ENCODE results near the gene ZEB1. TPM values are rescaled to one million over a fixed set of nuclear protein-coding genes. Genes with fewer than 3 reads are reported as not detected.

Gene ZEB1
- total and polyA plus RNA-seq, 2 of the 4 experiments (the other 2 are of a cell fraction): 23.7 to 108 TPM

- in situ Hi-C loops (cut with MboI; ENCODE audit: low sequenced_read_pairs) (no loop called here), intact Hi-C loops (cut with micrococcal nuclease) (no loop called here), dilution Hi-C loops (cut with HindIII; ENCODE audit: low sequenced_read_pairs, unreplicated experiment) (no loop called here)
- Histone ChIP-seq H4K5ac (ENCODE audit: low read depth, low read length) (no peak overlapping the region), H3K4ac (ENCODE audit: low read depth, low read length) (no peak overlapping the region), H3K56ac (ENCODE audit: extremely low read depth, insufficient read depth, low read length) (no peak overlapping the region), H2BK20ac (ENCODE audit: low read depth, low read length) (no peak overlapping the region), H4K8ac (ENCODE audit: low read depth in 2 of 2, low read length in 2 of 2) (no peak overlapping the region), H3K4me3 (ENCODE audit: insufficient read depth, low read depth, low read length) (no peak overlapping the region), H2AK9ac (replicated peaks; ENCODE audit: low read depth, low read length, poor library complexity) (no peak overlapping the region), H4K91ac (ENCODE audit: insufficient read depth, low read depth, low read length) (no peak overlapping the region), H2AFZ (replicated peaks; ENCODE audit: low read length, poor library complexity) (no peak overlapping the region), H3K9me1 (ENCODE audit: insufficient read depth, low read length) (peaks cover 14% of the 10 kb centered on the region; the same call in 1 of the 2 replicates), H2BK5ac (ENCODE audit: low read depth, low read length, poor library complexity, severe bottlenecking) (no peak overlapping the region), H2BK15ac (ENCODE audit: low read depth, low read length) (no peak overlapping the region), H3K23ac (ENCODE audit: low read depth, low read length) (no peak overlapping the region), H3K18ac (ENCODE audit: low read depth, low read length) (no peak overlapping the region), H3K27ac (ENCODE audit: insufficient read depth, low read length) (no peak overlapping the region), H3K14ac (replicated peaks; ENCODE audit: low read depth, low read length) (no peak overlapping the region), H3K4me1 (ENCODE audit: control insufficient read depth, insufficient read depth, low read length) (no peaks in the 10 kb centered on the region; the same call in 1 of the 2 replicates), H3K36me3 (ENCODE audit: control insufficient read depth, insufficient read depth, low read length) (peaks cover 44% of the 10 kb centered on the region), H3K9me3 (ENCODE audit: control insufficient read depth, insufficient read depth, low read length) (no peaks in the 10 kb centered on the region), H3K79me1 (ENCODE audit: low read depth in 1 of 2, low read length in 2 of 2) (peaks cover 23 to 54% of the 10 kb centered on the region in 2 experiments), H2BK120ac (ENCODE audit: low read depth, low read length) (no peak overlapping the region), H3K27me3 (ENCODE audit: control insufficient read depth, insufficient read depth, low read length) (no peaks in the 10 kb centered on the region), H4K20me1 (ENCODE audit: insufficient read depth, low read length) (peaks cover 8% of the 10 kb centered on the region; the same call in 1 of the 2 replicates), H3K9ac (ENCODE audit: low read depth, low read length) (no peak overlapping the region), H3K4me2 (ENCODE audit: low read depth, low read length) (no peak overlapping the region), H2AK5ac (ENCODE audit: low read depth, low read length) (no peak overlapping the region)
- ATAC-seq (ENCODE audit: low read depth): no peak
- 100% methylated on average over 2 of the region's 4 CpGs; no CpG with 5 or more reads in 1 of the 2 experiments for WGBS, 2 experiments (ENCODE audit: extremely low coverage in 2 of 2, insufficient read length in 1 of 2)
- DNase-seq: no peak
- TF ChIP-seq MAFK (IDR thresholded peaks at IDR 0.05; ENCODE audit: low read depth, low read length) (peak; percentile 98), CEBPB (IDR thresholded peaks at IDR 0.05; ENCODE audit: low read depth, low read length) (no peak)
- BruUV-seq (replicated peaks): no TSS peak
- ChIA-PET POLR2A (ENCODE audit: unreplicated experiment) (no interaction called here), CTCF (no interaction called here)
Observed at GRCh38 chr10:31524460-31524859, 205.4 kb downstream of the ZEB1 start.
